CD4-positive, alpha-beta T cell treated with Interleukin-15 for 1 hour (primary cell): ENCODE data around the gene SIN3A.
"Not testable (repeated sequence)": the region's sequence is repeated elsewhere in the genome, so short reads cannot be mapped to it uniquely, and the experiment has no call there.

Source experiments
- DNase-seq: peaks from one replicate; pipeline ENCODE4 v3.0.0-alpha.2; 2020

SIN3A gene

DNA sequence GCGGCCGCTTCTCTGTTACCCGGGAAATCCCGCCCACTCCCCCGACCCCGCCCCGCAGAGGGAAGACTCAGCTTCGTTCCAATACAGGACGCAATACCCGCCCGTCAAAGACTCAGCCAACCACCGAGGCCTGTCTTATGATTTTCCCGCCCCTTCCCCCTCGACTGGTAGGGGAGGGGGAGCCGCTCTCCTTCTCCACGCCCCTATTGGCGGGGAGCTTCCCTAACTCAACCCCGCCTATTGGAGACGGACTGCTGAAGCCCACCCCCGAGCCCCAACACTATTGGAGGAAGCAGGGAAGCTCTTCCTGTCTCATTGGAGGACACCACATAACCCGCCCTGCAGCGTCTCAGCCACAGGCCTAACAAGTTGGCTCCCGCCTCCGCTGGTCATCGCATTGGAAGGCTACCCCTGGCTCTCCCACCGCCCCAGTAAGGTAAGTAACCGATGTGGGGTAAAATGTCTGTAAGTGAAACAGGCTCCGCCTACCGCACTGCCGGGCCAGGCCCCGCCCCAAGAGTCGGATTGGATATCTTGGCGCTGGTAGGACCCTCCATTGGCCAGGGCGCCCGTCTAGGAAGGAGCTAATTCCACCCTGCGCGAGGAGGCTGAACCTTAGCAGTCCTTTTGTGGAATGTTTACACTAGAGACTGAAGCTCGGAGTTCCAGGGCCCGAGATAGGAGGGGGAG lies at the start of gene SIN3A:
TSS of gene SIN3A (minus strand) at position 17 of the 690 bp plus-strand sequence. CDS start 21,315 bp downstream, outside the sequence.
- peak; percentile 100 for DNase-seq

DNA sequence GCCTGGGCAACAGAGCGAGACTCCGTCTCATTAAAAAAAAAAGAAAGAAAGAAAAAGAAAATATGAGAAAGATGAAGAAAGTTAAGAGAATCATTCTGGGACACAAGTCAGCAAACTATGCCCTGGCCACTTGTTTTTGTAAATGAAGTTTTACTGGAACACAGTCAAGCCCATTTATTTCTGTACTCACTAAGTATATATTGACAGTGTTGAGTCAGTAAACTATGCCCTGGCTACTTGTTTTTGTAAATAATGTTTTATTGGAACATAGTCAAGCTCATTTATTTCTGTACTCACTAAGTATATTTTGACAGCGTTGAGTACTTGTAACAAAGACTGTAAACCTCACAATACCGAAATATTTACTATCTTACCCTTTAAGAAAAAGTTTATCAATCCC lies 42.2 kb upstream of the SIN3A start:
- DNase-seq: no peak

DNA sequence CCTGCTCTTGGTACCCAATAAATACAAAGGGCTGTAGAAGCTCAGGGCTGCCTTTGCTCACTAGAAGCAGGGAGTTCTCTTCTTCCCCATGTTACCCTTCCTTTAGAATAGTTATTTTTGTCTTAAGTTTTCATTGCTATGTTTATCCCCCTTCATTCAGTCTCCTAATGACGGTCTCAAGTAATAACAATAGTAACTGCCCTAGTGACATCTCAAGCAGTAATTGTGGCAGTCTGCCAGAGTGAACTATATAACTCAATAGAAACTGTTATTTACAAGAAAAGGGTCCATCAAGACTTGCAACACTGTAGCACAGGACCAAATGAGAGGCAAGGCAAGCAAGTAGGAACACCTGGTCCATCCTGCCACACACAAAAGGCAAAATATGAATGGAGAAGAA lies 32.5 kb upstream of the SIN3A start:
- DNase-seq: no peak

DNA sequence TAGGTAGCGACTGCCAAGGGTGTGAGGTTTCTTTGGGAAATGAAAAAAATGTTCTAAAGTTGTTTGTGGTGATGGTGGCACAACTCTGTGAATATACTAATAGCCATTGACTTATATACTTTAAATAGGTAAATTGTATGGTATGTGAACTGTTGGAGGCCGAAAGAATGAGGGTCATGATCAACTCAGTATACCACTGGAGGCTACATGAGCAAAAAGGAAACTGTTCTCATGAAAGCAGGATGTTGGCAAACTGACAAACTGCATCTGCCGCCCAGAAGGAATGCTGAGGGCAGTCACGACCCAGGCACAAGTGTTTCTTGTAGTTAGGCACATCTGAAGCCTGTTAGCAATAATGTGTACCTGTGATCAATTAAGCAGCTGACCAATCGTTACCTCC lies 32.1 kb upstream of the SIN3A start:
- not testable (repeated sequence) for DNase-seq

DNA sequence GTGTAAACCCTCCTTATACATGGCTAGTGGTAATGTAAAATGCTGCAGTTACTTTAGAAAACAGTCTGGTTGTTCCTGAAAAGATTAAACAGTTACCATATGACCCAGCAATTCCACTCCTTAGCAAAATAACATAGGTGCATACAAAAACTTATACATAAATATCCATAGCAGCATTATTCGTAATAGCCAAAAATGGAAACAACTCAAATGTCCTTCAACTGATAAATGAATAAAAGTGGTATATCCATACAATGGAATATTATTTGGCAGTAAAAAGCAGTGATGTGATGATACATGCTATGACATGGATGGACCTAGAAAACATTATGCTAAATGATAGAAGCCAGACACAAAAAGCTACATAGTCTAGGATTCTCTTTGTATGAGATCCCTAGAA lies 31.6 kb upstream of the SIN3A start:
- no peak for DNase-seq

DNA sequence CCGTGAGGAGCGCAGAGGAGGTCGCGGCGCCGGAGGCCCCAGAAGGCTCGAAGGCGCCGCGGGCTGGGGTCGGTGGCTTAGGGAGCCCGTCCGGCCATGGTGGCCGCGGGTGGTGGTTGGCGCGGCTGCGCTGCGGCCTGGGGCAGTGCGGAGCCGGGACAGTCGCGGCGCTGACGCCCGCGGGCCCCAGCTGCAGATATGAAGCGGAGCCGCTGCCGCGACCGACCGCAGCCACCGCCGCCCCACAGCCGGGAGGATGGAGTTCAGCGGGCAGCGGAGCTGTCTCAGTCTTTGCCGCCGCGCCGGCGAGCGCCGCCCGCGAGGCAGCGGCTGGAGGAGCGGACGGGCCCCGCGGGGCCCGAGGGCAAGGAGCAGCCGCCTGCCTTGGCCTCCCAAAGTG lies 29.0 kb upstream of the SIN3A start:
- not testable (repeated sequence) for DNase-seq

DNA sequence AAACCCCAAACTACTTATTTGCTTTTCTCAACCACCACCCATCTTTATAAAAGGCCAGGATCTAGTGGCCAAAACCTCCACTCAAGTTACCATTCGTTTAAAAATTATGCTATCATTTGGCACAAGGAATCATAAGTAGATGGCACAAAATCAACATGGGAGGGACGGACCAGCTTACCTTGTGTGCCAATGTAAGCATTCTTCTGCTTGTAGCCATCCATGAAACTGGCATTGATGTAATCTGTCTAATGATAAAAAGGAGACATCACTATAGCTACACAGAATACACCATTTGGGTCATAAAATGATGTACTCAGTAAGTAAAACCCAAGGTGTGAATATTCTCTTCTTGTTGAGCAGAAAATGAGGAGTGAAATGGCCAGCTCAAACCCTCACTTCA lies 28.2 kb upstream of the SIN3A start:
- DNase-seq: no peak

DNA sequence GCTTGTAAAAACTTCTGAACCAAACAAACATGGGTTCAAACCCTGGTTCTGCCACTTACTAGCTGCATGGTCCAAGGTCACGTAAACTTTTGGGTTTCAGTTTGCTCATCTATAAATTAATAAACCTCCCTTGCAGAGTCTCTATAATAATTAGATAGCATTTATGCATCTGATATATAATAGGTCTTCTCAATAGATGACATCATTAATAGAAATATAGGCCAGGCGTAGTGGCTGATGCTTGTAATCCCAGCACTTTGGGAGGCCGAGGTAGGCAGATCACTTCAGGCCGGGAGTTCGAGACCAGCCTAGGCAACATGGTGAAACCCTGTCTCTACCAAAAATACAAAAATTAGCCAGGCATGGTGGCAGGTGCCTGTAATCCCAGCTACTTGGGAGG lies 25.6 kb upstream of the SIN3A start:
- DNase-seq: not testable (repeated sequence)

DNA sequence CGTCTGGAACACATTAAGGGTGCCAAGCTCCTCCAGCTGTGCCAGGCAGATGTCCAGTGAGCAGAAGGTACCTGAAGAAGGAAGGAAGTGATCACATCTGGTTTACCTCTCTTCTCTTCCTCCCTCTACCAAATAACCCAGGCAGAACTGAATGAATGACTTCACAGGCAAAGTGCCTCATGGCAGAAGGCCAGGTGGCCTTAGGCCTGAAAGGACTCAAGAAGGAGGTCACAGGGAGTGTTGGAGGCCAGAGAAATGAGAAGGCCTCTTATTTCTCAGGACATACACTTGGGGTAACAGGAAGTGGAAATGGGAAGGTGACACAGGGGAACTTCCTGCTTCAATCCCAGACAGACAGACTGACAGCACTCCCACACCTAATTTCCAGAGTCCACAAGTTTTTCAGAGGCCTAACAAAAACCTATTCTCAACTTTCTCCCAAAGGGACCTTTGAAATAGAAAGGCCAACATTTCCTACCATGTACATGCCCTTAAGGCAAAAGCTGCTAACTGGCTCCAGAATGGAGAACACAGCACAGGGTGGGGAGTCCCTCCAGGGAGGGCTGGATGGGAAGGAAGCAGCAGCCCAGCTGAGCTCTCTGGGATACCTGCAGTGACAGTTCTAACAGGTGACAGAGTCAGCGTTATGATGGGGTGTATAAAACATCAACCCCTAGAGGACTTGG lies 17.6 kb upstream of the SIN3A start:
- DNase-seq: no peak

DNA sequence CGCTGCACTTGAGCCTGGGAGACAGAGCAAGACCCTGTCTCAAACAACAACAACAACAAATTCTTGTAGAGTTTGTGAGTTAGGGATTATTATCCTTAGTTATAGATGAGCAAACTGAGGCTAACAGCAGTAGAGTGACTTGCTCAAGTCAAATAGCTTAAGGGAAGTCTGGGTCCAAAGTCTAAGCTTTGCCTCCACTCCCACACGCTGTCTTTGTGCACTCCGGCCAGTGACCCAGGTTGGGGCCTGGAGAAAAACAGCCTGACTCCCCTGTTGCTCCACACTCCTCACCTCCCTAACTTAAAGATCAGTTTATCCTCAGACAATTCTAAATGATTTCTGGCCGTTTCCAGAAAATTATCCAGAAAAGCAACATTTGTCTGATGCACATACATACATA lies 9.2 kb upstream of the SIN3A start:
- no peak for DNase-seq

DNA sequence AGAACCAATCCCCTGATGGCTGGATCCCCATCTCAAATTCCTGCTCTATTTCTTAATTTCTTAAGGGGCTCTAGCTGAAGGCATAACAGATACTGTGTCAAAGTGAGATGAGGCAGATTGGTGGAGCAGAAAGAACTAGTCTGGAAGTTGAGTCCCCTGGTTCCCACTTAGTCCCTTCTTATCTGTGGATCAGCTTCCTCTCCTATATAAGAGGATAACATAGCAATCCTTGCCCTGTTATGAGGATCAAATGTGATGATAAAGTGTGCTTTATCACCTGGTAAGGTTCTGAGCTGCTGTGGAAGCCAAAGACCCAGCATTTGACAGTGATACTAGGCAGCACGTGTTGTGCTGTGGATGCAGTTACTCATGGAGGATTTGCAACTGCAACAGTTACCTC lies 8.1 kb upstream of the SIN3A start:
- DNase-seq: no peak

DNA sequence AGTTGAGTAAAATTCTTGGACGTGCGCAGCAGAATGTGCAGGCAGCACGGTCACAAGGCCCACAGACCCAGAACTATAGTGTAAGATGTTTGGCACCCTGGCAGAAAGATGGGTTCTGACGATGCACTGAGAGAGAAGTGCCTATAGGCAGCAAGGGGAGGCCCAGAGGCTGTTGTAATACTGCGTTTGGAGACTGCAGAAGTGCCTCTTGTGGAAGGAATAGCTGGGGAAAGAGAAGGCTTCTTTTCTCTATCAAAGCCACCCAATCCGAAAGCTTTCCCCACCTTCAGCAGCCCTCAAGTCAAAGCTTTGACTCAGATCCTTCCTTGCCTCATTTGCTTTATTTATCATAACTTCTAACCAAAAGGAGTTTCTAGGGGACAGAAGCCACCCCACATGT lies 5.2 kb upstream of the SIN3A start:
- DNase-seq: no peak

DNA sequence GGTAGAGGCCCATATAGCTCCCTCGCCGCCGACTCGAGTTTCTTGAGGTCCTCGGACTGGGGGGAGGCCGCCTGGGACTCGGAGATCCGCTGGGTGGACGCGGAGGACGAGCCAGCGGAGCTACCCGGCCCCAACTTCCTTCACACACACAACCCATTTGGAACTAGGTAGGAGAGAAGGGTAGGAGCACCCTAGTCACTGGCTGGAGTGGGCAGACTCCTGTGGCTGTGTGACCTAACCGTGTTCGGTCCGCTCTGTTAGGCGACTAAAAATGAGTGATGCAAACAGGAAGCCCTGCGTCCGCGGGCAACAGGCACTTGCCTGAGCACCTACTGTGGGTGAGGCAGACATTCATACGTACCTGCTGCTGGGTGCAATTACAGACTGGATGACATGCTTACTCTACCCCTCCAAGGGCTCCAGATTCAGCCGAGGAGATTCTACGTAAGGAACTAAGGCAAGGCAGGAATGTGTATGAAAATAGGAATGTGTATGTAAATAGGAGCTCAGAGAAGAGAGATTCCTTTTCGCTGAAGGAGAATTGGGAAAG lies 4.6 kb upstream of the SIN3A start:
- DNase-seq: peak; percentile 61

DNA sequence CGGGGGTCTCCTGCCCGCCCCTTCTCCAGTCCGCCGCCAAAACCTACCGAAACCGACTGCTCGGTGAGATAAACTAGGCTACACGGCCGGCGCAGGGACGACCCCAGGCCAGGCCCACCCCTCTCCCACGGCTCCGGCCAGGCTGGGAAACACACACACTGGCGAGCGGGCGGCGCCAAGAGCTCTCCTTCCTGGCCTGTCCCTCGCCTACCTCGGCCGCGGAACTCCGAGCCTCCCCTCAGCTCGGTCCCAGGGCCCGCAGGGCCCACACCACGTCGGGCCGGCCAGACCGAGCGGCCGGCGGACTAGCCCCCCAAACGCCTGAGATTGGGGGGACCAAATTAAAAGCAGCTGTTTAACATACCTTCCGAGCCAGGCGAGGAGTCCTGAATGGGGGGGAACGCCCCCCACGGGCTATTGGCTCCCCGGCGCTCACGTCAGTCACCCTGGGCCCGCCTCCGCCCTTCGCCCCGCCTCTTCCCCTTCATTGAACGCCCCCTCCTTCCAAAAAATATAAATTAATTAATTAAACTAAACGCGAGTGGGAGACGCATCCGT lies 4.0 kb upstream of the SIN3A start:
- DNase-seq: peak; percentile 84

DNA sequence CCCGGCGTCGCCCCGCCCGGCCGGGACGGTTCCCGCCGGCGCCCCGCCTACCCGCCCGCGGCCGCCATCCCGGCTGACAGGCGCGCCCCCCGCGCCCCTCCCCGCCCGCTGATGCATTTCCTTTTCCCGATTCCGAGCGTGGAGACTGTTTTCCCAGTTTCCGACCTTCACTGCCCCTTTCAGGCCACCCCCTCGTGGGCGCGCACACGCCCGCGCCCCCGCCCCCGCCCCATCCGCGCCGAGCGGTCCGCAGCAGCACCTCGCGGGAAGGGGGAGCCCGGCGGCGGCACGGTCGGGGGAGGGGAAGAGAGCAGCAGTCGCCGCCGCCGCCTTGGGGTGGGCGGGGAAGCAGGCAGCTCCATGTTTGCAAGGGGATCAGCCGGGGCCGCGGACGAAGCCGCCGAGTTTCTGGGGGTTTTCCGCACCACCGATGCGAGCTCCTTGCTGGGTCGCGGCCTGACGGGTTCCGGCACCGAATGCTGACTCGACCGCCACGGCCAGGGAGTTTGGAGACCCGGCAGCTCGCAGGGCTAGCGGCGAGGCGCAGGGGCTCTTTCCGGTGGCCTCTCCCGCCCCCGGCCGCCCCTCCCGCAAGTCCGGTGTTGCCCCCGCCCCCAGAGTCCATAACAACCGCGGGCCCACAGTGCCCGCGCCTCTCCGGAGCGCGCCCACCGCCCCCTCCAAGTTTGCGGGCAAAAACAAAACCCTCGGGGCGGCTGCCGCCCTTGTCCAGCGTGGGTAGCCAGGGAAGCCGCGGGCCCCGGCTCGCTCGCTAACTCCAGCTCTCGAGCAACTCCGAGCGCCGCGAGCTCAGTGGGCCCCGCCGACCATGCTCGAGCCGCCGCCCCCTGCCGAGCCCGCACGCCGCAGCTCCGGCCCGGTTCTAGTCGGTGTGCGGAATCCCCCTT lies 3.2 kb upstream of the SIN3A start:
- DNase-seq: peak; percentile 85

DNA sequence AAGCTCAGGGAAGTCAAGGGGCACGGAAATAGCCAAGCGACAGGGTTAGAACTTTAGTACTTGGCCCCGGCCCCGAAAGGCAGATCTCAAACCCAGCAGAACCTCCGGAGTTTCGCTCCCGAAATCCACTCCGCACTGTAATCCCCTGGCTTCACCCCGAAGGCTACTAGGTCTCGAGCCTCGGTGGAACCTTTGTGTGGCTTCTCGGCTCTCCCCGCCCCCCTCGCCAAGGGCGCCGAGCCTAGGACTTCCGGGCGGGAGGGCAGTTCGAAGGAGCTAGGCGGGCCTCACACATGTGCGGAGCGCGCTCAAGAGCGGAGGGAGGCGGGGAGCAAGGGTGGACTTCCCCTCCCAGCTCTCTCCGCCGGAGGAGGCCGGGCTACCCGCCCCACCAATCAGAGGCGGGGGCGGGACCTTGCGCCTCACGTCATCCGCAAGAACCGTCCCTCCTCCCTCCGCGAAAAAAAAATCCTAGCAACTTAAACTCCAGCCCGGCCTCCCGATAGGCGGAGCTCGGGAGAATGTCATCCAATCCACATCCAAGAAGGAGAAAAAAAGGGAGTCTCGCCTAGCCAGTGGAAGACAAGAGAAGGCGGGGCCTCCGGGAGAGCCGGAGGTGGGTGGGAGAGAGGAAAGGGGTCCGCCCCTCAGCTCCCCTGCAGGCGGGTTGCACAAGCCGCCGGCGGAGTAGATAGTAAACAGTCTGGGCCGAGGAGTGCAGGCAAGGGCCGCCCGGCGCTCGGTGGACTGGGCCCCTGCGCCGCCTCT lies 2.4 kb upstream of the SIN3A start:
- peak; percentile 99 for DNase-seq

DNA sequence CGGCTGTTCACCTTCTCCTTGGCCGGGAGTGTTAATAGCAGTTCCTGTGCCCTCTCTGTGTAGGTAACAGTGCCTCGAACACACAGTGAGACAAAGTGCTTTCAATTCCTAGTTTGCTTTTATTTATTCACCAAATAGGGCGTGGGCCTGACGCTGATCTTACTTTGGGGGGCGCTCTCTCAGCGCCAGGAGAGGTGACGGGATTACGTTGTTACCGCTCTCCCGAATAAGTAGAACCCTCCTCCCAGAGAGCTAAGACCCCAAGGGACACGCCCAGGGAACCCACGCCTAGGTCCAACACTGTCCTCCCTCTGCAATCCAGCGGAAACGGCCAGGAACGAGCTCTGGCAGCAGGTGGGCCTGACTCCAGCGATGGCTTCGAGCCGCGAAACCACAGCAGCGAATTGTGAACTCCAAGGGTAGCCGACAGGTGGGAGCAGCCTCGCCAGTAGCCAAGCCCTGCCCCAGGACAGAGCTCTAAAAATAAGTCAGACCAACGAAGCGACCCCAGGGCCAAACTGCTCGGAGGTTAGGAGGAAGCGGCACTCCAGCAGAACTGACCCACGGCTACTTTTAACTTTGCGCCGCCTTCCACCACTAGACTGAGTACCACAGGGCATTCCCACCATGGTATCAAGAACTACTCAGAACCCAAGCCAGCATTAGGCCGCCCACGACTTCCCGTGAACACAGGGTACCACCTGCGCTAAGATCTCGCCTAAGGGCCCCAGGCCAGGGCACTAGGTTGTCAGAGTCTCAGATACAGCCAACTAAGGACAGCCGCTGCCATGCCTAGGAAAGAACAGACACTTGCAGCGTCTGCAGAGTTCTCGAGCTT lies 1.6 kb upstream of the SIN3A start:
- peak; percentile 47 for DNase-seq

DNA sequence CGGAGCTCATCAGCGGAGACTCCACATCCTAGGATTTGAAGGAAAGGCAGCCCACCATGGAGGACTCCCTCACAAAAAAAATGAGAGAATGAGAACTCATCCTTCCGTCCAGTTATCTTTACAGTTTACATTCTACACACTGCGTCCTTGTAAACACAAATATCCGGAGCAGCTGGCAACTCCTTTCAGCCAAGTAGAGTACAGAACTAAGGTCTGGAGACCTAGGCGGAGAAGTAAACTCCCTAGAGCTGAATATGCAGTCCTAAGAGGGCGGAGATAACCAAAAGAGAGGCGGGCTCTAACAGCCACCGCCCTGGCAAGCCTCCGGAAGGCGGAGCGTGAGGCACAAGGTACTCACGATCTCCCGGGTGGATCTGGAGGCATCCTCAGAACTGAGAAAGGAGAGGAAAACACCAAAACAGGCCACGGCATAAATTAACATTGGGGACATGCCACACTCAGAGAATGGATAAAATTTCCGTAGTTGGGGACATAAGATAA lies 924 bp upstream of the SIN3A start:
- DNase-seq: peak; percentile 83

DNA sequence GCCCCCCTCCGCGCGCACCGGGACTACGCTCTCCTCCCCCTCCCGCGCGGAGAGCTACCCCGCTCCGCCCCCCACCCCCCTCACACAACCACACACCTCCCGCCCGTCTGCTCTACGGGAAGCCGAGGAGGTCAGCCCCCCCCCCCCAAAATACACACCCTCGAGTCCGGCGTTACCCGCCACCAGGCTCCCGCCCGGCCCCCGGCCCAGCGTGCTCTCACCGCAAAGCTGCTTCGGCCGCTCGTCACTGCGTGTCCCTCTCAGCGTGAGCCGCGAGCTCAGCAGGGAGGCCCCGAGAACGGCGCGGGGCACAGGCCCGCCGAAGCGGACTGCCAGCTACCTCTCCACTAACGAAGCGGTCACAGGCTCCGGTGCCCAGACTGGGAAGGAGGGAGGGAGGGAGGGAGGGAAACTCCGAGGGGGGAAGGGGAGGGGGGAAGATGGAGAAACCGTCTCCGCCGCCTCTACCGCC lies 252 bp downstream of the SIN3A start:
- DNase-seq: no peak

DNA sequence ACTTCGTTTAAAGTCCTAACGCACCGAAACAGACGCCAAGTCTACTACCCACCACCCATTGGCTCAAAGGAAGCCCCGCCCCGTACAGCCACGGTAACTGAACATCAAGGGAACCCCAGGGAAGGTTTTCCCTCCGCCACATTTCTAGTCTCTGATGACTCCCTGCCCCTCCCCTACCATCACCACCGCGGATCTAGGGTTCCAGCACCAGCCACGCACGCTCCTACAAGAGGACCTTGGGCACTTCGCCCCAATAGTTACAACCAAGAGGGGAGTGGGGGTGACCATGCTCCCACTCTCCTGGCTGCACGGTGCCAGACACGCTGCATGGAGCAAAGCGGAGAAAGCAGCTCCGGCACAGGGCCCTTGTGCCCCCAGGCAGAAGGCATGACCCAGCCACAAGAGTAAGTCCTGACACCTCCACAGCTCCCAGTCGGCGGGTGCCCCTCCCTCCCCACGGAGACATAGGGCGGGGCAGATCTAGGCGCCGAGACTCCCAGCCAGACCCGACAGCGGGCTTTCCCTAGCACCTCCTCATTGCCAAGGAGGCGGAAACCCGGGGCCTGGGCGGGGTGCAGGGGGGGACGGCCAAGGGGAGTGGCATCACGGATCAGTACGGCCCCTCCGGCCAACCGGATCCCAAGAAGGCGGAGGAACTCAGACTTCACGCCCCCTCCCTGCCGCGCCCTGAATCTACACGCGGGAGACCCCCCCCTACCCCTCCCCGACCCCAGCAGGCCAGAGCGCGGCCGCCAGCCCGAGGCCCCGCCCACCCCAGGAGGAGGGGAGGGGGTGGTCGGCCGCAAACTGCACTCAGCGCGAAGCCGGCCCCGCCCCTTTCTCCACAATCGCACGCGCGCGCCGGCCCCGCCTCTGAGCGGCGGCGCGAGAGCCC lies 936 bp downstream of the SIN3A start:
- peak; percentile 97 for DNase-seq
